Activated naive CD4-positive, alpha-beta T cell treated with Interleukin-2 at 50 U/mL for 16 hours (primary cell): ENCODE measurements around the gene PRDM4.

ENCODE experiments used
- DNase-seq: peaks from one replicate; pipeline ENCODE4 v3.0.0-alpha.2; 2020

PRDM4 gene, protein sequence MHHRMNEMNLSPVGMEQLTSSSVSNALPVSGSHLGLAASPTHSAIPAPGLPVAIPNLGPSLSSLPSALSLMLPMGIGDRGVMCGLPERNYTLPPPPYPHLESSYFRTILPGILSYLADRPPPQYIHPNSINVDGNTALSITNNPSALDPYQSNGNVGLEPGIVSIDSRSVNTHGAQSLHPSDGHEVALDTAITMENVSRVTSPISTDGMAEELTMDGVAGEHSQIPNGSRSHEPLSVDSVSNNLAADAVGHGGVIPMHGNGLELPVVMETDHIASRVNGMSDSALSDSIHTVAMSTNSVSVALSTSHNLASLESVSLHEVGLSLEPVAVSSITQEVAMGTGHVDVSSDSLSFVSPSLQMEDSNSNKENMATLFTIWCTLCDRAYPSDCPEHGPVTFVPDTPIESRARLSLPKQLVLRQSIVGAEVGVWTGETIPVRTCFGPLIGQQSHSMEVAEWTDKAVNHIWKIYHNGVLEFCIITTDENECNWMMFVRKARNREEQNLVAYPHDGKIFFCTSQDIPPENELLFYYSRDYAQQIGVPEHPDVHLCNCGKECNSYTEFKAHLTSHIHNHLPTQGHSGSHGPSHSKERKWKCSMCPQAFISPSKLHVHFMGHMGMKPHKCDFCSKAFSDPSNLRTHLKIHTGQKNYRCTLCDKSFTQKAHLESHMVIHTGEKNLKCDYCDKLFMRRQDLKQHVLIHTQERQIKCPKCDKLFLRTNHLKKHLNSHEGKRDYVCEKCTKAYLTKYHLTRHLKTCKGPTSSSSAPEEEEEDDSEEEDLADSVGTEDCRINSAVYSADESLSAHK

DNA sequence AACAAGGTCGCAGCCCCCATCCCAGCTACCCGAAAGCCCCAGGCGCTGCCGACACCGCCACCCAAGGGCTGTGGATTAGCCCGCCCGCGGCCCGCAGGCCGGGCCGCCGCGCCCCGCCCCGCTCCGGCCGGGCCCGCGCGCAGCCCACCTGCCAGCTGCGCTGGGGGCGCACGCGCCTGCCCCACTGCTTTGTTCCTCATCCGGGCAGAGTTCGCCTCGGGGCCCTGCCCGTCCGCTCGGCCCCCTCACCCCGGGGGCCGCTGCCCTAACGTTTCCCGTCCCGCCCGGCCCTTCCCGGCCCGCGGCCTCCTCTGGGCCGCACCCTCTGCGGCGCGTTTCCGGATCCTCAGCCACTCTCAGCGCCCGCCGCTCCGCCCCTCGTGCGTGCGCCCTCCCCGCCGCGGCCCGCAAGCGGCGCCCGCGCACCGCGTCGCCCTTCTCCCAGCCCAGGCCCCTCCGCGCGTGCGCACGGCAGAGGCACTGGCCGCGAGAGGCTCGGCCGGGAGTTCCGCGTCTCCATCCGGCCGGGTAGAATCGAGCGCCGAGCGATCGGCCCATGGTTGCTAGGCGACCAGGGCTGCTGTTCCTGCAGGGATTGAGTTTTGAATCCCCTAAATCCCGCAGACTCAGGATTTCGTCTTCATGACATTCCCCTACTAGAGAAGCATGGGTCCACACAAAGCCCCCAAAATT, at the start of gene PRDM4:
PRDM4 (minus strand) TSS at position 329 of the 693 bp plus-strand sequence. CDS start 622 bp downstream, outside the sequence.
- DNase-seq: peak; percentile 91

DNA sequence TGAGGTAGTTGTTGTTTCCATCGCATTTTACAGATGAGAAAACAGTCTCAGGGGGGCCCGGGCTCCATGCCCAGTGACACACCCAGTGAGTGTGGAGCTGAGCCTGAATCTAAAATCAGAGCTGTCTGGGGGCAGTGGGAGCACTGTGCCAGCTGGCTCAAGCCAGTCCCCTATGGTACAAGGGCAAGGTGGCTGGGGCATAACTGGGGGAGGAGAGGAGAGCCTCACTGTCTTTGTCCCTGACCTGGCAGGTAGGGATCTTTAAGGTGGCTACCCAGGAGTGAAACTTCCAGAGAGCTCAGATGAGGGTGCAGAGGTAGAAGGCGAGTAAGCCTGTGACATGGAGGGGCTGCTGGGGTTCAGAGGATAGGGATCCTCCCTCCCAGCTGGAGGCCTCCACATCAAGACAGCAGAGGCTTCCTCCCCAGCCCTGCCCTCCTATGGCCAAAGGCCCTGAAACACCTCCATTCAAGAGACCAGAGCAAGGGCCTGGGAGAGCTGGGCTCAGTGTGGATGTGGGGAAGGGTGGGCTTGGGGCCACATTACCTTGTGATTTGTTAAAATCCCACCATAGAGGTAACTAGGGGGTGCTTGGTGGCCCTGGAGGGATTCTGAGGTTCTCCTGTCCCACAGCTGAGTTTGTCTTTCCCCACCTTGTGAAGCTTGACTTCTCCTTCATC, 46.7 kb upstream of the PRDM4 start:
- no peak for DNase-seq

DNA sequence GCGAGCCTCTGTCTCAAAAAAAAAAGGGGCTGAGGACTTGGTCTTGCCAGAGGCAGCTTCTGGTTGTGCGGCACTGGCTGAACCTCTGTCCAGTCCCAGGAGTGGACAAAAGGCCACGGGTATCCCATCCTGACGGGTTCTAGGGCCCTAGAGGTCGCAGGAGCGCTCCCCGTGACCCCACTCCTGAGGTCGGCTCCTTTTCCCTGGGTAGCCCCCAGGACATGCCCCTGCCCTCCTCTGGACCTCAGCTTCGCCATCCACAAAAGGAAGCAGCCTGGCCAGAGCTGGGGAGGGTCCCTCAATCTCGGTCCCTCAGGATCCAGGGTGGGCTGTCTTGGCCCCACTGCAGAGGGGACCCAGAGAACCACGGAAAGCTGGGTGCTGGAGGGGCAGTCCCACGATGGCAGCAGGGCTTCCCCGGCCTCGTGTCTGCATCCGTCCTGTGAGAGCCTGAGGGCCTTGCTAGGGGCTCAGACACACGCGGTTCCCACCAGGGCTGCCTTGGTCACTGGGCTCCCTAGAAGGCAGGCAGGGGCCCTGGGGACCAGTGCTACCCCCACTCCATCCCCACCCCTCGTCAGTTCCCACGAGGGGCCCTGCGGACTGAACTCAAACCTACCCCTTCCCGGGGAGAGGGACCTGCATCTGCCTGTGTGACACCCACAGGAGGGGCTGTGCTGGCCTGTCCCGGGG, 44.7 kb upstream of the PRDM4 start:
- no peak for DNase-seq

DNA sequence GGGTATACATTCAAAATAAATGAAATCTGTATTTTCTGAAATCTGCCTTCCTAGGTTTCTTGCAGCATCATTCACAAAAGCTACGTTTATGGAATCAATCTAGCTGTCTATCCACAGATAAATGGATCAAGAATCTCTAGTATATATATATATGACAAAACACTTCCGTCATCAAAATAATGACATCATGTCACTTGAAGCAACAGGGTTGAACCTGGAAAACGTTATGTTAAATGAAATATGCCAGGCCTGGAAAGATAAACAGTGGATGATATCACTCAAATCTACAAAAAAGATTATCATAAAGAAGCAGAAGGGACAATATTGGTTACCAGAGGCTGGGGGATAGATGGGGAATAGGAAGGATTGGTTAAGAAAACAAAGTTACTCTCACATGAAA, 42.2 kb upstream of the PRDM4 start:
- no peak for DNase-seq

DNA sequence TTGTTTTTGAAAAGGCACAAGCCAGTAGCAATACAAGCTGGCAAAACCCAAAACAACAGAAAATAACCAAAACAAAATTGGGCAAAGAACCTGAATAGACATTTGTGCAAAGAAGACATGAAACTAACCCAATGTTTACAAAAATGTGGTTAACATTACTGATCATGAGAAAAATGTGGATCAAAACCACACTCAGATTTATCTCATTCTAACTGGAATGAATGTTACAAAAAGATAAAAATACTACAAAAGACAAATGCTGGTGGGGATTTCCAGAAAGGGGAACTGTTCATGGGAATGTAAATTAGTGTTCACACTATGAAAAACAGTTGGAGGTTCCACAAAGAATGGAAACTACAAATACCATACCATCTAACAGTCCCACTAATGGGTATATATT, 40.2 kb upstream of the PRDM4 start:
- DNase-seq: no peak

DNA sequence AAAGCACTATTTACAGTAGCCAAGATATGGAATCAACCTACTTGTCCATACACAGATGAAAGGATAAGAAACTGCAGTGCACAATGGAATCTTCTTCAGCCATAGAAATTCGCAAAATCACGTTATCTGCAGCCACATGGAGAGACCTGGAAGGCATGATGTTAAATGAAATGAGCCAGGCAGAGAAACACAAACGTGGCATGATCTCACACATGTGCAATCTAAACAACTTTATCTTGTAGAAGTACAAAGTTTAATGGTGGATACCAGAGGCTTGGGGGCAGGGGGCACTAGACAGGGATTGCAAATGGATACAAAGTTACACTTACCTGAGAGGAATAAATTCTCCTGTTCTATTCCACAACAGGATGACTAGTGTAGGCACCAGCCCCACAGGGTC, 37.6 kb upstream of the PRDM4 start:
- no peak for DNase-seq

DNA sequence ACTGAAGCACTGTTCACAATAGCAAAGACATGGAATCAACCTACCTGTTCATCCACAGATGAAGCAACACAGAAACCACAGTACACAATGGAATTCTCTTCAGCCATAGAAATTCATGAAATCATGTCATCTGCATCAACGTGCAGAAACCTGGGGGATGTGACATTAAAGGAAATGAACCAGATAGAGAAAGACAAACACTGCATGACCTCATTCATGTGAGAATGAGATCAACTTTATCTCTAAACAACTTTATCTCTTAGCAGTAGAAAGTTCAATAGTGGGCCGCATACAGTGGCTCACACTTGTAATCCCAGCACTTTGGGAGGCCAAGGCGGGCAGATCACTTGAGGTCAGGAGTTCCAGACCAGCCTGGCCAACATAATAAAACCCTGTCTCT, 33.5 kb upstream of the PRDM4 start:
- no peak for DNase-seq

DNA sequence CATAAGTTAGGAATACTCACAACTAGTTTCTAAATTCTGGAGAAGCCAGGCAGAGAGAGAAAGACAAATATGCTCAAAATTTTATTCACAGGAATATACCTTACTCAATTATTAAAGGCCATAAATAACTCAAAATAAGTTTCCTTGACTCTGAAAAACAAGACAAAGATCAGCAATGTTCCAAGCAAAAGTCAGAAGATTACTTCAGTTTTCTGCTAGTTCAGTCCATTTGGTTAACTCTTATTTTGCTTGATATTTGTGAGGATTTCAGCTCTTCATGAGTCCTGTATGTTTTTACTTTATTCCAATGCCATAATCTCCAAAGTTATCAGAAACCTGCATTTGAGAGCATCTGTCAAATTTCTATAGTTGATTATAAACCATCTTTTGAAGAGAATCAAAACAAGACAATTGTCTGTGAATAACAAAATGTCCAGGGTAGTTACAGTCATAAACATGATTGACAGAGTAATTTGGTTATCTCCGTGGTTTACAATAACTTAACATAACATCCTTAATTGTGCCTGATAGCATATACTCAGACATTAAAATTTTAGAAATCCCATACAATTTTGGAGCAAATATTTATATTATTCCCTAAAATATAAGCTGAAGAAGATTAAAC, 30.6 kb upstream of the PRDM4 start:
- DNase-seq: no peak

DNA sequence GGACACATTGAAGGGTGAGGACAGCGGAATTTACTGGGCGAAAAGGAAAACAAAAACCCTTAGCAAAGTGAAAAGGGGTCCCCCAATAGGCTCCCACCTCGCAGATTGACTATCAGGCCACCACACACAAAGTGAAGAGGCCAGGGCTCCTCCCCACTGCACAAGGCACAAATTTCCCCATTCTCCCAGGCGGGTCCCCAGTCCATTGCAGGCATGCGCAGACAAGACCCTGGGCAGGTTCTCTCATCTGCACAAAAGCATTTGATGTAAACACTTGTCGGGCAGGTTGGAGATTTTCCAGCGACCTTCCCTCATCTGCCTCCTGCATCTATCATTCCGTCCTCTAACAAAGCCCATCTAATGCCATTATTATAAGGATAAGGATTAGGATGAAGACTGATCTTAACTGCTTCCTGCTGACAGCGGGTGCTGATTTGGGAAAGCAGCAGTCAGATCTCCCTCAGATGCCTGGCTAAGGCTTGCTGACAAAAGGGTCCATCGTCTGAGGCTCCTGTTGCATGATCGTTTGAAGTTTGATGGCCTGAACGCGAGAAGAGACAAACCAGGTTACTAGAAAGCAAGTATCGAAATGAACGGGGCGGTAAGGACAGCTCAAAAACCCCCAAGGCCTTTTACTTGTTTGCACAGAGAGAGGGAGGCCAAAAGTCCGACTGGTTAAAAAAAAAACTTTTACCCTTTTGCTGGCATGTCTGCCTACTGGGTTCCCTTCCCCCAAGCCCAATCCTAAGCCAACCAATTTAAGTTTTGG, 27.9 kb upstream of the PRDM4 start:
- no peak for DNase-seq

DNA sequence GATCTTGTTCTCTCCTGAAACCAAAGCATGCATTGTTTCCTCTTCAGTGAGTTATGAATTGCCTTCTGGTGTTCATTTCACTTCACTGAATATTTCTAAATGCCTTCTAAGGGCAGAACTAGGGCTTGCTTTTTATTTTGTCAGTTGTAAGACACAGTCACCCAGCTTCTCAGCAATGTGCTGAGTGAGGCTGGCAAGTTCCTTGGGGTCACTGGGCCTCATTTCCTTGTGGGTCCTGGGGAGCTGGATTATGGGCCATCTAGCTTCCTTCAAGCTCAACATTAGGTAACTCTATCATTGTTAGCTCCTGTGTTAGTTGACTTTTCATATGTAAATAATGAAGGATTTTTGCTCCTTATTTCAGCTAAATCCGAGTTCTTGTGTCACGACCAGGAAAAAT, 27.3 kb upstream of the PRDM4 start:
- DNase-seq: no peak

DNA sequence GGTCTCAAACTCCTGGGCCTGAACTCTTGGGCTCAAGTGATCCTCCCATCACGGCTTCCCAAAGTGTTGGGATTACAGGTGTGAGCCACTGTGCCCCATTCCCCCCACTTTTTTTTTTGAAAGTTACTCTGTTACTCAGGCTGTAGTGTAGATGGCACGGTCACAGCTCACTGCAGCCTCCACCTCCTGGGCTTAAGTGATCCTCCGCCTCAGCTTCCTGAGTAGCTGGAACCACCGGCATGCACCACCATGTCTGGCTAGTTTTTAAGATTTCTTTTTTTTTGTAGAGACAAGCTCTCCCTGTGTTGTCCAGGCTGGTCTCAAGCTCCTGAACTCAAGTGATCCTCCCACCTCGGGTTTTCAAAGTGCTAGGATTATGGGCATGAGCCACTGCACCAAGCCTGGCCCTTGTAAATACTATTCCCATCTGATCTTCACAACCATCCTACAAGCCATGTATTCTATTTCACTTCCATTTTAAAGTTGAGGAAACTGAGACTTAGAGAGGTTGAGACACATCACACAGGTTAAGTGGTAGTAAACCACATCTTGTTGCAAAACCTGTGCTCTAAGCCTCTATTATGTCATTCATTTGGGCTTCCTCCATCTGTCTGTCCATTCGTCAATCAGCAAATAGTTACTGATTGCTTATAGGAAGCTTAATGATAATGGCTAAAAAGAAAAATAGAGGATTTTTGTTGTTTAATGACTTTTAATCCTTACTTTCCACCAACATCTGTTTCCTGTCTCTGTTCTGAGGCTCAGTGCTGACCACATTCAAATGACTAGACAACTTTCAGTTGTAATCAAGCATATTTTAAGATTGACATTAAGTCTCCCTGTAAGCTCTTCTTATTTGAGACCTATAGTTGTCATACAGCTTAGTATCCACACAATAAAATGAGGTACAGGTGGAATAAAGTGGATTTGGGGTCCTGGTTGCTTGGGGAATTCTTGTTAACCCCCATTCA, 22.8 kb upstream of the PRDM4 start:
- DNase-seq: no peak

DNA sequence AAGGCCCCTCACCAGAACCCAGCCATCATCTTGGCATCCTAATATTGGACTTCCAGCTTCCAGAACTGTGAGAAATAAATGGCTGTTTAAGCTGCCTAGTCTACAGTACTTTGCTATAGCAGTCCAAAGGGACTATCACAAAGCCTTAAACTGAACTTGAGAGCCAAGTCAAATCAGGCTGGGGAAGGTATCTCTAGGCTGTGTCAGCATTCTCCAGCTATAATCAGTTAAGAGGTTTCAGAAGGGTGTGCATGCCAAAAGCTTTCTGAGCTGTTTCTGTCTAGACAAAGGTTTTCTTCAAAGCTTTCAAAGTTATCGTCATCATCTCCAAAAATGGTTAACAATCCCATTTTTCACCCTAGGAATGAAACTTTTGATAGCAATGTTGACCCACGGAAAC, 21.1 kb upstream of the PRDM4 start:
- DNase-seq: no peak

DNA sequence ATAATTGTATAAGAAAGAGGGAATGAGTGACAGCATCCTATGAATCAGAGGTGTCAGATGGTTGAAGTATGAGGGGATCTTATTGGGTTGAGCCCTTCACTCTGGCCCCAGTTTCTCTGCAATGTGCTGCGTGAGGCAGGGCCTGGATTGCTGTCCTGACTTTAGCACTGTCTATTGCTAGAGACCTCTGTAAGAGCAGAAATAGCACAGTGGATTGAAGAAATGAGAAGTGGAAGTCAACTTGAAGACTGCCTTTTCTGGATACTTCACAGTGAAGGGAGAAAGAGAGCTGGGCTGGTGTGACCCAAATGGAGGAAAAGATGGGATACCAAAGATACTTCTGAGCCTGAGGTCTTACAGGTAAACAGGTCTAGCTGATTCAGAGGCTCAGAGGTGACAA, 19.4 kb upstream of the PRDM4 start:
- DNase-seq: no peak

DNA sequence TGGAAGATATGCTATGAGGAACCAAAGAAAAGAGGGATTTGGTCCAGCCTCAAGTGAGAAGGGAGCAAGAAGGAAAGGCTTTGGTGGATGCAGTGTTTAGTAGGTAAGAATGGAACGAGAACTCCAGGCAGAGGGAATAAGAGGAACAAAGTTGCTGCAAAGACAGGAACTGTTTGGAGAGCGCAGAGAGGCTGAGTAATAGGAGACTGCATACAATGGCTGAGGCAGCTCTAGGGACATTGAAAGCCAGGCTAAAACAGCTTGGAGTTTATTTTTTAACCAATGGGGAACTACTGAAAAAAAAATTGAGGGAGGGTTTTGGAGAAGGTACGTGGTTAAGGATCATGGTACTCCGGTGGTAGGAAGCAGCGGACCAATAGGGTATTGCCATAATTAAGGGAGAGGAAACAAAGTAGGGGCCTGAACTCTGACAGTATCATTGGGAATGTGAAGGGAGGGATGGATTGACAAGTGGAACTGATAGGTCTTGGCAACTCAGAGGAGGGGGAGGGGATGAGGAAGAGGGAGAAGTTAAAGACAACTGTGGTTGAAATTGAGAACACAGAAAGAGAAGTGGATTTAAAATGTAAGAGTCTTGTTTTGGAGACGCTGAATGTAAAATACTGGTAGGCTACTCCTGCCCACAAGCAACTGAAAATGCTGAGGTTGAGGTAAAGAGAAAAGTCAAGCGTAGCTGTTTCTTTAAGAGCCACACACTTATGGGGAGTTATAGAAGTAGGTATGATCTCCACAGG, 18.3 kb upstream of the PRDM4 start:
- DNase-seq: no peak

DNA sequence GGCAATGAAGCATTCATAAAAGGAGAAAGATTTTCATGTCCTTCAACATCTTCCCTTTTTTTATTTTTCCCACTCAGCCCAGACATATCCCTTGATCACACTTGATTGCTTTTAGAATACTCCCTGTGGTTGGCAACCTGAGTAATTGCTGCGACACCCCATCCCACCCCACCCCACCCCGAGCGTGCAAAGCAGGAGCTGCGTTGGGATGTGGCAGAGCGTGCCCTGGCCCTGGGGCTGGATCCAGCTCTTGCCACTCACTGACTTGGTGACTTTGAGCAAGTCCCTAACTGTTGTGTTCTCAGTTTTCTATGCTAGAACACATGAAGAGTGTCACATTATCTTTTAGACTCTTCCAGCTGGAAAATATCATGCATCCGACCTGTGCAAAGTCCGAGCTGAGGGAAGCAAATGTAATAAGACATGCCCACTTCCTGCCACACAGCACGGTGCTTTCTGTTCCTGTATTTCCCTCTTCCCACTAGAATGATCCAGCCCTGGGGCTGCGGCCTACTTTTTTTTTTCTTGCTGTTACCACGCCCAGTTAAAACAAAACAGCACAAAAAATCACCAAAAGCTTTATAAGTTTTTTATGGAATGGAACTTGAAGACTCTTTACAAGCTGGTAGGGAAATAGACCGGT, 17.6 kb upstream of the PRDM4 start:
- DNase-seq: no peak

DNA sequence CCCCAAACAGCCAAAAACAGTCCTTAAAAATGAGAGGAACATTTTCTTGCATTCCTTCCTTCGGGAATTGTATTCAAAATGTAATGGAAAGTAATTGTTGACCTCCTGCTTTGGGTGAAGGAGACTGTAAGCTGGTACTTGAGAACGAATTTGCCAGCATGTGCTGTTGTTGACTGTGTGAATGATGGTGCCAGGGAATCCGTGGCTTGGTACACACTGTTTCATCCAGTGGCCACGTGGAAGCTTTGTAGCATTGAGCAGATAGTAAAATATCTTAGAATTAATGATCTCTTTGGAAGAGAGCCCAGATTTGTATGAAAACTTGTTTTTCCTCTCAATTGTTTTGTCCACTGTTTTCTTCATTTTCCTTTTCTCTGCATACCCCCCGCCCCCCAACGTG, 15.2 kb upstream of the PRDM4 start:
- no peak for DNase-seq

DNA sequence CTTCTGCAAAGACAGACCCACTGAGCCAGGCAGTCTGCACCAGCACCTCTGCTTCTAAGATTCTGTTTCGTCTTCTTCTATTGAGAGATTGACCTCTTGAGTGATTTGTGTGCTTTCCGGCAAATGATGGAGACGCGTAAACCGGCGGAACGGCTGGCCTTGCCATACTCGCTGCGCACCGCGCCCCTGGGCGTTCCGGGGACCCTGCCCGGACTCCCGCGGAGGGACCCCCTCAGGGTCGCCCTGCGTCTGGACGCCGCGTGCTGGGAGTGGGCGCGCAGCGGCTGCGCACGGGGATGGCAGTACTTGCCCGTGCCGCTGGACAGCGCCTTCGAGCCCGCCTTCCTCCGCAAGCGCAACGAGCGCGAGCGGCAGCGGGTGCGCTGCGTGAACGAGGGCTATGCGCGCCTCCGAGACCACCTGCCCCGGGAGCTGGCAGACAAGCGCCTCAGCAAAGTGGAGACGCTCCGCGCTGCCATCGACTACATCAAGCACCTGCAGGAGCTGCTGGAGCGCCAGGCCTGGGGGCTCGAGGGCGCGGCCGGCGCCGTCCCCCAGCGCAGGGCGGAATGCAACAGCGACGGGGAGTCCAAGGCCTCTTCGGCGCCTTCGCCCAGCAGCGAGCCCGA, 14.3 kb upstream of the PRDM4 start:
- DNase-seq: no peak
